ENCODE results near the gene TMEM30A. TPM values are rescaled to one million over a fixed set of nuclear protein-coding genes. Genes with fewer than 3 reads are reported as not detected.

The TMEM30A gene
- total and polyA plus RNA-seq, 12 donors, result 33.7 to 134 (median 71.0) TPM

DNA sequence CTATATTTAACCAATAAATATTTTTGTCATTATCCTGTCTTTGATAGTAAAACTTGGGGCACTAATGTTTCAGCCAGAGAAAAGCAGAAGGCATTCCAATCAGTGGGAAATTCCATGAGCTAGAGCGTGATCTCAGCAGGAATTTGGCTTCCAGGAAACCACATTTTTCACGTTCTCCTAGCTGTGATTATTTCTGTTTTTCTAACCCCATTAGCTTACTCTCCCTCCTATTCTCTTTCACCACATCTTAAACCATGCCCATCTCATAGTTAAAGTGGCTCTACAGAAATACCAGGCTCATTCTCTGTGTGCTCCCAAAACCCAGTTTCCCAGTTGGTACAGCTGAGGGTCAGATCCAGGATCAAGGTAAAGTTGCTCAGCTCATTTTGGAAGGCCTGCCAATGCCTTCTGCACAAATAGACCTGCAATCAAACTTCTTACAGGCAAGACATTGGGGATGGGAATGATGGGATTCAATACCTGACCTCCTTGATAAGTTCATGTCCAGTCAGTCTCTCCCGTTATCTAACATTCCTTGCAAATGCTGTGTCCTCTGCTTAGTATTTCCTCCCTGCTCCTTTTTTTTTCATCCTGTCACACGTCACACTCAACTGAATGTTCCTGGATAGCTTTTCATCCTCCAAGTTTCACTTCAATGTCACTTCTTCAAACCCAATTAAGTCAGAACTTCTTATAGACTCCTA is 33.1 kb upstream of the TMEM30A start:
- no peak for DNase-seq
- 53 to 61% (median 60%) methylated on average over 4 of the region's 4 CpGs for WGBS, 4 donors
- no peaks in the 10 kb centered on the region for H3K36me3 ChIP-seq (replicated peaks in 1 of 2)
- no peaks in the 10 kb centered on the region for H3K27me3 ChIP-seq
- H3K4me1 ChIP-seq (replicated peaks in 1 of 2), result no peaks in the 10 kb centered on the region
- peak overlapping the region in 2 of 5 donors; percentile 19 to 80 for H3K27ac ChIP-seq
- TF ChIP-seq, protein P1, sequence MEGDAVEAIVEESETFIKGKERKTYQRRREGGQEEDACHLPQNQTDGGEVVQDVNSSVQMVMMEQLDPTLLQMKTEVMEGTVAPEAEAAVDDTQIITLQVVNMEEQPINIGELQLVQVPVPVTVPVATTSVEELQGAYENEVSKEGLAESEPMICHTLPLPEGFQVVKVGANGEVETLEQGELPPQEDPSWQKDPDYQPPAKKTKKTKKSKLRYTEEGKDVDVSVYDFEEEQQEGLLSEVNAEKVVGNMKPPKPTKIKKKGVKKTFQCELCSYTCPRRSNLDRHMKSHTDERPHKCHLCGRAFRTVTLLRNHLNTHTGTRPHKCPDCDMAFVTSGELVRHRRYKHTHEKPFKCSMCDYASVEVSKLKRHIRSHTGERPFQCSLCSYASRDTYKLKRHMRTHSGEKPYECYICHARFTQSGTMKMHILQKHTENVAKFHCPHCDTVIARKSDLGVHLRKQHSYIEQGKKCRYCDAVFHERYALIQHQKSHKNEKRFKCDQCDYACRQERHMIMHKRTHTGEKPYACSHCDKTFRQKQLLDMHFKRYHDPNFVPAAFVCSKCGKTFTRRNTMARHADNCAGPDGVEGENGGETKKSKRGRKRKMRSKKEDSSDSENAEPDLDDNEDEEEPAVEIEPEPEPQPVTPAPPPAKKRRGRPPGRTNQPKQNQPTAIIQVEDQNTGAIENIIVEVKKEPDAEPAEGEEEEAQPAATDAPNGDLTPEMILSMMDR (IDR thresholded peaks at IDR 0.05), result no peak
- TF ChIP-seq POLR2A (IDR thresholded peaks at IDR 0.05), result no peak
- H3K4me3 ChIP-seq, result no peak overlapping the region
- intact Hi-C loops (cut with DNase I), result no loop called here
- no peaks in the 10 kb centered on the region for H3K9me3 ChIP-seq (replicated peaks in 1 of 3)

DNA sequence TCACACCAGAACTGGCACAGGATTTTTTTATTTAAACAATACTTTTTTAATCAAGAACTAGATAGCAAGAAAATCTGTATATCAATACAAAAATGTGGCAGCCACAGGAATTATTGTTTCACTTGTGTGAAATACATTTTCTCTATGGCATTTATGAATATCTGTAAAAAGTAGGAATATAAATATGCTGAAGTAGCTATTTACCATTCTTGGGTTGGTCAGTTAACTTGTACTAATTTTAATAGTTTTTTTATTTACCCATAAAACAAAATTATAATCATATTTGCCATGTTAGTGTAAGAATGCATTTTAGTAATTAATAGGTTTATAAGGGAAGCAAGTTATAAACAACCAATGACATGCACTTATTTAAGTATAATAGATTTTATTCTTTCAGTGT is 31.4 kb upstream of the TMEM30A start:
- Histone ChIP-seq H3K27me3 (no peaks in the 10 kb centered on the region), H3K36me3 (replicated peaks in 1 of 2) (no peaks in the 10 kb centered on the region), H3K4me1 (replicated peaks in 1 of 2) (no peaks in the 10 kb centered on the region), H3K27ac (no peak overlapping the region), H3K9me3 (replicated peaks in 1 of 3) (no peaks in the 10 kb centered on the region), H3K4me3 (no peak overlapping the region)
- no peak for TF ChIP-seq POLR2A (IDR thresholded peaks at IDR 0.05)
- TF ChIP-seq, protein P1 (IDR thresholded peaks at IDR 0.05), result no peak
- no peak for DNase-seq
- intact Hi-C loops (cut with DNase I), result no loop called here

DNA sequence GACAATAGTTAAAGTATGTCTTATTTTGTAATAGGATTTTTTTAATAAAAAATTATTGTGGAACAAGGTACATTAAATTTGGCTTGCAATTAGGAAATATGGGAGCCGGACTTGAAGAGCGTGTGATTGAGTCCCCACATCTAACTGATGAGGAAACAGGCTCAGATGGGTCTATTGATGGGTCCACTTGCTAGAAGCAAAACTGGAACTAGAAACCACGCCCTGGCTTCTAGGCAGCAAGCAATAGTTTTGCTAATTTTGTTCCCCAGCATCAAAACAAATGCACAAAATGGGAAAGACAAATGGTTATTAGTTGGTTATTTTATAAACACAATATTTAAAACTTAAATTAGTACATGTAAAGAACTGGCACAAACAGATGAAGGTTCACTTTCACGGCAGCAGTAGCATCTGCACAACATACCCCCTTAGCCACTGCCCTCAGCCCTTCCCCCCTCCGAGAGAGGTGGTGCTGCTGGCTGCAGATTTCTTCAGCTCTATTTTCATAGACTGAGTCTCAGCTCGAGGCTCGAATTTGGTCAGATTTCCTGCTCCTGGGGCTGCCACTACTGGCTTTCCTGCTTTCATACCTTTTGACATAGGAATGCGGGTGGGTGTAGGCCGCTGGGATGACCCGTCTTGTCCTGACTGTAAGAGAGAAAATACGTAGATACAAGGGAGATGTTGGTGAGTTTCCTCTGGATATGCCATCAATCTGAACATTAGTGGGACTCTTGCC is 23.8 kb upstream of the TMEM30A start:
- intact Hi-C loops (cut with DNase I), result no loop called here
- WGBS, 4 donors, result 71 to 77% (median 76%) methylated on average over 11 of the region's 11 CpGs
- no peaks in the 10 kb centered on the region for H3K4me1 ChIP-seq (replicated peaks in 1 of 2)
- no peak overlapping the region for H3K4me3 ChIP-seq
- no peaks in the 10 kb centered on the region for H3K9me3 ChIP-seq (replicated peaks in 1 of 3)
- no peak overlapping the region for H3K27ac ChIP-seq
- H3K36me3 ChIP-seq (replicated peaks in 1 of 2), result no peaks in the 10 kb centered on the region
- no peaks in the 10 kb centered on the region for H3K27me3 ChIP-seq
- TF ChIP-seq, protein P1 (IDR thresholded peaks at IDR 0.05), result no peak
- TF ChIP-seq POLR2A (IDR thresholded peaks at IDR 0.05), result no peak
- DNase-seq, result no peak

DNA sequence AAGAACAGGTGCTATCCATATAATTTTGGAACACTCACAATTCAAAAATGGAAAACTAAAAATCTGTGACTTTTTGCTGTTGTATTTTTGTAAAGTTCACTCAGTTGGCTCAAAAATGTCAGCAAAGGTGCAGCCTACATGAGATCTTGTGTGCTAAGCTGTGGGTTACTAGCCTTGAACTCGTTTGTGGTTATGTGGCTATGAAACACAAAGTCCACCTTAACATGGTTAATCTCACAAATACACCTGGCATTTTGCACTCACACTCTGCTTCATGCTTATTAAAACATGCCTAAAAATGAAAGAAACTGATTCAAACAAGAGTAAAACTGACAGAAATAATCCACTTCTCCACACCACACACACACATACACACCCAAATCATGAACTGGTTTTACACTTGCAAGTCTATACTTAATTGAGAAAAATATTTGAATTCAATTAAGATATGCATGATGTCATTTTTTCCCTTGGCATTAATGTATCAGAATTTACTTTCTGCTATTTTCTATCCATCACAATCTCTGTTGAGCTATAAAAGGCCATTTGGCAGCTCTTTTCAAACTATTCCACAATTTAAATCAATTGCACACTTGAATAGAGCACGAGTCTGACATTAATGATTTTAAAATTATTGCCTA is 22.9 kb upstream of the TMEM30A start:
- intact Hi-C loops (cut with DNase I), result no loop called here

More for the DNA sequence above, 22.9 kb upstream of the TMEM30A start:
- 56 to 69% (median 62%) methylated on average over 2 of the region's 2 CpGs for WGBS, 4 donors
- Histone ChIP-seq H3K27ac (no peak overlapping the region), H3K36me3 (replicated peaks in 1 of 2) (no peaks in the 10 kb centered on the region), H3K27me3 (no peaks in the 10 kb centered on the region), H3K4me1 (replicated peaks in 1 of 2) (no peaks in the 10 kb centered on the region), H3K9me3 (replicated peaks in 1 of 3) (no peaks in the 10 kb centered on the region), H3K4me3 (no peak overlapping the region)
- DNase-seq, result no peak
- TF ChIP-seq, protein P1 (IDR thresholded peaks at IDR 0.05), result no peak
- no peak for TF ChIP-seq POLR2A (IDR thresholded peaks at IDR 0.05)
